Effector CD8-positive, alpha-beta T cell (primary cell): ENCODE measurements around the gene ACO2.

ENCODE experiments used
- DNase-seq: peaks from one replicate; lab custom pipeline; 2025; lab: John Stamatoyannopoulos, UW

The ACO2 gene

GRCh38 chr22:41523464-41524221, 54.7 kb downstream of the ACO2 start:
- DNase-seq, result no peak

GRCh38 chr22:41524251-41524661, 55.3 kb downstream of the ACO2 start:
- no peak for DNase-seq

GRCh38 chr22:41524809-41525449, 56.0 kb downstream of the ACO2 start:
- DNase-seq, result peak; percentile 51

- no peak for DNase-seq
Observed at GRCh38 chr22:41525450-41526225, 56.7 kb downstream of the ACO2 start.

- DNase-seq, result no peak
Observed at GRCh38 chr22:41526226-41526829, 57.4 kb downstream of the ACO2 start.

GRCh38 chr22:41526830-41527799, 58.2 kb downstream of the ACO2 start:
- DNase-seq, result peak; percentile 60

GRCh38 chr22:41528132-41528766, 59.3 kb downstream of the ACO2 start:
- no peak for DNase-seq

GRCh38 chr22:41528938-41529561, 60.1 kb downstream of the ACO2 start:
- DNase-seq, result no peak

GRCh38 chr22:41530890-41531714, 62.2 kb downstream of the ACO2 start:
- no peak for DNase-seq

GRCh38 chr22:41531715-41532477, 63.0 kb downstream of the ACO2 start:
- DNase-seq, result no peak

GRCh38 chr22:41532908-41533825, 64.2 kb downstream of the ACO2 start:
- peak; percentile 55 for DNase-seq

- no peak for DNase-seq
Observed at GRCh38 chr22:41534219-41534618, 65.3 kb downstream of the ACO2 start.

- no peak for DNase-seq
Observed at GRCh38 chr22:41535244-41535643, 66.3 kb downstream of the ACO2 start.

- no peak for DNase-seq
Observed at GRCh38 chr22:41537203-41537602, 68.3 kb downstream of the ACO2 start.

GRCh38 chr22:41538583-41538982, 69.7 kb downstream of the ACO2 start:
- no peak for DNase-seq

- no peak for DNase-seq
Observed at GRCh38 chr22:41539146-41540005, 70.5 kb downstream of the ACO2 start.

- DNase-seq, result no peak
Observed at GRCh38 chr22:41540006-41540315, 71.0 kb downstream of the ACO2 start.
